ENCODE data around the gene GFOD2. TPM values are rescaled to one million over a fixed set of nuclear protein-coding genes. Genes with fewer than 3 reads are reported as not detected.
A peak's percentile ranks its signal among the peaks of the same experiment; 100 is the strongest.

Gene GFOD2
- total RNA-seq, 1 donor from 2014 or later: 10.7 TPM

DNA sequence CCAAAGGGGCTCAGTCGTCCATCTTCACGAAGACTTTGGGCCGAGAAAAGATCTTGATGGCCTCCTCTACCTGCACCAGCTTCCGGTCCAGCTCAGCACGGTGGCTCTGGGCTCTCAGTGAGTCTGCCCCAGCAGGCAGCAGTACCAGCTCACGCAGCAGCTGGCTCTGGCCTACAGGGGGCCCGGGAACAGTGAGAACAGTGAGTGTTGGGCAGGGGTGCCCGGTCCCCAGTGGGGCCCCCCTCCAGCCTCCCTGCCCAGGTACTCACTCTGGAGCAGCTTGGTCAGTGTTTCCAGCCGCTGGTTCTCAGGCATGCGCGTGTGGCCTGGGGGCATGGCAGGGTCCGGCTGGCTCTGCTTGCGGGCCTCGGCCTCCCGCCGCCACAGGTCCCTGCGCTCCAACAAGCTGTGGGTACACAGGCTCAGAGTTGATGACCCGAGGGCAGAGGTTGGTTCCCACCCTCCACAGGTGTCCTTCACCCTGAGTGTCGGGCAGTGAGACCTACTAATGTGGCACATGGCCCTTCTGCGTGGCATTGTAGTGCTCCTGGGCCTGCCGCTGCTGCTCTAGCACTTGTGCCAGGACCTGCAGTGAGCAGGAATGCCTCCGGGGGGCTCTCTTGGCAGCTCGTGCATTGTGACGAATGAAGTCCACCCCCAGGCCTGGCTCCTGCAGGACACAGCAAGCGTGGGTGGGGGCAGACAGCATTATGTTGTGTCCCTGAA lies 55.8 kb downstream of the GFOD2 start:
- no peak for DNase-seq (ENCODE audit: low spot score)
- intact Hi-C loops (cut with DNase I): no loop called here

DNA sequence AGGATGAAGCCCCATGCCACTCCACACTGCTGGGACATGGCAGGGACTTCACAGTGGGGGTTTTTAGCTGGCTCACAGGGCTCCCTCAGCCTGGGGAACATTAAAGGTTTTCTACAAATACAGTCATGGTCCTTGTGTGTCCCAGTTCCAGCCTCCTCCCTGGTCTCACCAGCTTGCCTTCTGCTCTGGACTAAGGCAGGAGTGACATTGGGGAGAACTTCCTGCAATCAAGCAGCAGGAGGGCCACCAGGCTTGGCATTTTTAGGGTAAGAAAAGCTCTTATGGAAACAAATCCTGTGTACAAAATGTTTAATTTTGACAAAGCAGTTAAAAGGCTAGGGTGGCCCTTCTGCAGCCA lies 56.5 kb downstream of the GFOD2 start:
- no peak for DNase-seq (ENCODE audit: low spot score)
- intact Hi-C loops (cut with DNase I): no loop called here

DNA sequence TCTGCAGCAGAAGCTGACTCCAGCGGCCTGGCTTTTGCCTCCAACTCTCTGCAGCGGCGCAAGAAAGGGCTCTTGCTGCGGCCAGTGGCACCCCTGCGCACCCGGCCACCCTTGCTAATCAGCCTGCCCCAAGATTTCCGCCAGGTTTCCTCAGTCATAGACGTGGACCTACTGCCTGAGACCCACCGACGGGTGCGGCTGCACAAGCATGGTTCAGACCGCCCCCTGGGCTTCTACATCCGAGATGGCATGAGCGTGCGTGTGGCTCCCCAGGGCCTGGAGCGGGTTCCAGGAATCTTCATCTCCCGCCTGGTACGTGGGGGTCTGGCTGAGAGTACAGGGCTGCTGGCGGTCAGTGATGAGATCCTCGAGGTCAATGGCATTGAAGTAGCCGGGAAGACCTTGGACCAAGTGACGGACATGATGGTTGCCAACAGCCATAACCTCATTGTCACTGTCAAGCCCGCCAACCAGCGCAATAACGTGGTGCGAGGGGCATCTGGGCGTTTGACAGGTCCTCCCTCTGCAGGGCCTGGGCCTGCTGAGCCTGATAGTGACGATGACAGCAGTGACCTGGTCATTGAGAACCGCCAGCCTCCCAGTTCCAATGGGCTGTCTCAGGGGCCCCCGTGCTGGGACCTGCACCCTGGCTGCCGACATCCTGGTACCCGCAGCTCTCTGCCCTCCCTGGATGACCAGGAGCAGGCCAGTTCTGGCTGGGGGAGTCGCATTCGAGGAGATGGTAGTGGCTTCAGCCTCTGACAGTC lies 57.0 kb downstream of the GFOD2 start:
- intact Hi-C loops (cut with DNase I): no loop called here
- DNase-seq (ENCODE audit: low spot score): no peak

DNA sequence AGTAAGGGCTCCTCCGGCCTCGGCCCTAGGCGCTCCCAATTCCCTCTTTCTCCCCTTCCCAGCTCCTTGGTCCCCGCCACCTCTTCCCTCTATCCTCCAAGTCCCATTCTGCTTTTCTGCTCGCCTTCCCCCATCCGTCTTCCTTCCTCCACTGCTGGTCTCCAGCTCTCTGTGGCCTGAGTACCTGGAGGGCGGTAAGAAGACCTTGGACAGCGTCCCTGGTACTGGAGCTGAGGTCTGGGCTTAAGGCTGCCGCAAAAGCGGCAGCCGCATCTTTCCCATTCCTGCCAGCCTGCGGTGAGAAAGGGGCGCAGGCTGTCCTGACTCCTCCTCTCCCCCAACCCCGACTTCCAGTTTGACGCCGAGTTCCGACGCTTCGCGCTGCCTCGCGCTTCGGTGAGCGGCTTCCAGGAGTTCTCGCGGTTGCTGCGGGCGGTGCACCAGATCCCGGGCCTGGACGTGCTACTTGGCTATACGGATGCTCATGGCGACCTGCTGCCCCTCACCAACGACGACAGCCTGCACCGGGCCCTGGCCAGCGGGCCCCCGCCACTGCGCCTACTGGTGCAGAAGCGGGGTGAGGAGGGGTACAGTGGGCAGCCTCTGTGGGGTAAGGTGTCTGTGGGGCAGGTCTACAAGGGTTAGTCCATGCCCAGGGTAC lies 57.9 kb downstream of the GFOD2 start:
- intact Hi-C loops (cut with DNase I): no loop called here
- no peak for DNase-seq (ENCODE audit: low spot score)

DNA sequence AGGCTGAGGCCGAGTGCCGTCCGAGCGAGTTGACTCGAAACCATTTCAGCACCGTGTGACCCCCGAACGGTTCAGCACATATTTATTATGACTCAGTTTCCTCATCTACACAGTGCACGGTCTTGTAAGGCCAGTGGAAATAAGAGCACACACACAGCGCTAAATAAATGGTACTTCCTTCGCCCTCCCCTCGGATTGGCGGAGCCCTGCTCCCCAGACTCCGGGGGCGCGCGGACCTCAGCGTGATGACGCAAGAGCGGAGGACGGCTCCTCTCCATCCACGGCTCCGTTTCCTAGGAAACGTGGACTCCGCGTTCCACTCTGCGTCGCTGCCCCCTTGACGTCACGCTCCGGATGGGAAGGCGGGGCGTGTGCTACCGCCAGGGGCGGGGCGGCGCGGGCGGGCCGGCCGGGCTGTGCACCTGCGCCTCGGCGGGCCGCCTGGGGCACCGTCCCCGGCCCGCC lies 58.5 kb downstream of the GFOD2 start, which contains the start of gene PARD6A:
Gene PARD6A (plus strand): TSS at position 397 of the 465 bp plus-strand sequence. CDS start 79 bp downstream, outside the sequence.
- DNase-seq (ENCODE audit: low spot score): peak; percentile 98
- intact Hi-C loops (cut with DNase I): no loop called here

DNA sequence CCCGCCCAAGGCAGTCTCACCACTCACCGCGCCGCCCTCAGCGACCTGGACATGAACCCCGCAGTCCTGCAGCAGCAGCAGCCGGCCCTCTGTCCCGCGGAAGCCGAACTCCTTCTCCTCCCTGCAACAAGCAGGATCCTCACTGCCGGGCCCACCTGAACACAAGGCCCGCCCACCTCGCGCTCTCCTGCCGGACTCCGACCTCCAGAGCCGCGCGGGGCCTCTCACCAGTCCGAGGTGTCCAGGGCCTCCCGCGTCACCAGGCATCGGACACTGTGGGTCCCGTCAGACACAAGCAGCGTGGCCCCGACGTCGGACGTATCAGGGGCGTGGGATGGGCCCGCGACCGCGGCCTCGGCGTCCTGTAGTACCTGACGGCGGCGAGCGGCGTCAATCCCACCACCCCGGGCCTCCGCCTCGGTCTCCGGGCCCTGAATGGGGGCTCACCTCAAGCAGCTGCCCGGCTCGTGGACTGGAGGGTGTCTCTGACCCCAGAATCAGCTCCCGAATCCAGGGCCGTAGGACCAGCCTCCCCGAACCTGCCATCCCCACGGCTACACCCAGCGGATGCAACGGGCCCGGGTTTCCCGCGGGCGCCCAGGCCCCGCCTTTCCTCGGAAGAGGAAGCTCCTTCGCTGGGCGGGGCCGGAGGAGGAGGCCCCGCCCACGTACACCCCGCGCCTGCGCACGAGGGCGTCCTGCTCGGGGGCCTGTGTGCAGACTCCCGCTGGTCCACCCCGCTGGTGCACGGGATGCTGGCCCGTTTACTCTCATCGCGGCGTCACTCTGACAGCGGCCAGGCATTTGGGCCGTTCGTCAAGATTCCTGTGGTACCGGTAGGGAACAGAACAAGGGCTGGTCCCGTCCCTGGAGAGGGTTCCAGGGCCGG lies 59.2 kb downstream of the GFOD2 start, which contains the start of gene ACD:
Gene ACD (minus strand): TSS at position 586 of the 889 bp plus-strand sequence. CDS start 40 bp downstream, at position 546.
- intact Hi-C loops (cut with DNase I): no loop called here
- peak; percentile 96 for DNase-seq (ENCODE audit: low spot score)

DNA sequence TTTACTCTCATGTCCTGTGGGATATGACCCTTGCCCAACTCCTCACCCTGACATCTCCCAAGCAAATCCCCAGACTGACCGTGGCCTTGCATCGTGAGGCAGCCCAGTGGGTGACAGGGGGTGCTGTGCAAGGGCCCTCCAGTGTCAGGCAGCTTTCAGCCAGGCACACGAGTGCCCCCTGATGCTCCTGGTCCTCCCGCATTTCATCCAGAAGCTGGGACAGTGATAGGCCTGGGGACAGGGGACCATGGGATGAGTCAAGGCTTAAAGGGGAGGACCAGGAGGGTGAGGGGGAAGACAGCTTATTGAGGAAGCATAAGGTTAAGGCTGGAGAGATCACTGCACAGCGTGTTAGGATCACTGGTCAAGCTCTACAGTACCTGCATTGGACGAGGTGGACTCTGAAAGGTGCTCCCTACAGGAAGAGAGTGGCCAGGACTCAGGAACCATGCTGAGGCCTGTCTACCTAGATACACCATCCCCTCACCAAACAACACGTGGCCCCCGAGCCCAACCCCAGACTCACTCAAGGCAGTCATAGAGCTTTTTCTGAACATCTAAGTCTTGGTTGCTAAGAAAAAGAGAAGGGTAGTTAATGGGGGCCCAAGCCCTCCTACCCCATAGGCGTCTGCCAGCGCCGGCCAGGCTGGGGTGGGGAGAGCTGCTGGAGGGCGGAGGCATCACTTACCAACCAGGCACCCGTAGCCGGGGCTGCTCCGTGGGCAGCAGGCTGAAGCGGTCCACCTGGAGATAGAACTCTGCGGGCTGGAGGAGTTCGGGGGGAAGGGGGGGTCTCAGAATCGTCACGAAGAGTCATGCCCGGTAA lies 60.1 kb downstream of the GFOD2 start:
- no peak for DNase-seq (ENCODE audit: low spot score)

DNA sequence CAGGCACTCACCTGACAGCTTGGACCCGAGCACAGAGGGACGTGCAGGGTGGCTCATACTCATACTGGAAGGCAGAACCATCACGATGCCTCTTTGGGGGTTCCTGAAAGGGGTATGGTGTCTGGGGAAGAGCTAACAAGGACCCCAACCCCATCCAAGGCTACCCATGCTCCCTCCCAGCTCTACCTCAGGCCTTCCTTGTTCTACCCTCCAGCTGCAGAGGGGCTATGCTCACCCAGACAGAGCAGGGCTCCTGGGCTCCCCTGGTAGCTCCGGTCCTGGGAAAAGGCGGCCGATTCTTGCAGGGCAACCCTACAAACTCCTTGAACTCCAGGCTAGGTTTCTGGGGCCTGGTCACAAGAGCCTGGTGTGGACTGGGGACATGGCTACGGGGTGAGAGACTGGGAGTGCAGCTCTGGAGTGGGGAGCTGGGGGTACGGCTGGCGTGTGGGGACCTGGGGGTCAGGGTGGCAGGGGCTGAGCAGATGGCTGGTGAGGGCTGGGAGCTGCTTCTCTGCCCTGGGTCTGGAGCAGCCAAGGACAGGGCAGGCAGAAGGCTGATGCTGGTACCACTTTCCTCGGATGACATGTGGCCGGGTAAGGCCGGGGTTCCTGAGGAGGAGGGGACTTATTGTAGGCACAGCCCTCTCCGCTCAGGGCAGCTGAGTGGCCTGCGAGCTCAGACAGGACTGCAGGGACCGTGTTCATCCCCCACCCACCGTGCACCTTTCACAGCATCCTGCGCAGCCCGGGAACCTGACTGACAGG lies 61.2 kb downstream of the GFOD2 start:
- intact Hi-C loops (cut with DNase I): no loop called here
- DNase-seq (ENCODE audit: low spot score): no peak

More for the DNA sequence above, 60.1 kb downstream of the GFOD2 start:
- intact Hi-C loops (cut with DNase I): no loop called here

DNA sequence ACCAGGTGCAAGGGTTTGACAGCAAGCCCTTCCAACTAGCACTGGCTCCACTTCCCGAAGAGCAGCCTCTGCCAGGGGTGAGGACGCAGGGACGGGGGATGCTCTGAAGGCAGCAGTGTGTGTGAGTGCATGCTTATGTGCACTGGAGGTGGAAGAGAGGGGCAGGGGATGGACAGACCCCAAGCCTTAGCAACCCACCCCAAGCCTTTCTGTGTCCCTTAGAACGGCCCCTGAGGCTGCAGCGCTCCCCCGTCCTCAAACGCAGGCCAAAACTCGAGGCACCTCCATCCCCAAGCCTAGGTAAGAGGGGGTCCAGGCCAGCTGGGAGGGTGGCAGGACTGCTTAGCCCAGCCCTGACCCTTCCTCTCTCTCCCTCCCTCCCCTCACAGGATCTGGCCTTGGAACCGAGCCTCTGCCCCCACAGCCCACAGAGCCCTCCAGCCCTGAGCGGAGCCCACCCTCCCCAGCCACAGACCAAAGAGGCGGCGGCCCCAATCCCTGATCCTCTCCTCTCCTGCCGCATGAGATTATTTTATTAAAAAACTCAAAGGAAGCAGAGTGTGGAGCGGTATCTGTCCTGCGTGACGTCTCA lies 62.0 kb downstream of the GFOD2 start:
- DNase-seq (ENCODE audit: low spot score): no peak
- intact Hi-C loops (cut with DNase I): no loop called here

DNA sequence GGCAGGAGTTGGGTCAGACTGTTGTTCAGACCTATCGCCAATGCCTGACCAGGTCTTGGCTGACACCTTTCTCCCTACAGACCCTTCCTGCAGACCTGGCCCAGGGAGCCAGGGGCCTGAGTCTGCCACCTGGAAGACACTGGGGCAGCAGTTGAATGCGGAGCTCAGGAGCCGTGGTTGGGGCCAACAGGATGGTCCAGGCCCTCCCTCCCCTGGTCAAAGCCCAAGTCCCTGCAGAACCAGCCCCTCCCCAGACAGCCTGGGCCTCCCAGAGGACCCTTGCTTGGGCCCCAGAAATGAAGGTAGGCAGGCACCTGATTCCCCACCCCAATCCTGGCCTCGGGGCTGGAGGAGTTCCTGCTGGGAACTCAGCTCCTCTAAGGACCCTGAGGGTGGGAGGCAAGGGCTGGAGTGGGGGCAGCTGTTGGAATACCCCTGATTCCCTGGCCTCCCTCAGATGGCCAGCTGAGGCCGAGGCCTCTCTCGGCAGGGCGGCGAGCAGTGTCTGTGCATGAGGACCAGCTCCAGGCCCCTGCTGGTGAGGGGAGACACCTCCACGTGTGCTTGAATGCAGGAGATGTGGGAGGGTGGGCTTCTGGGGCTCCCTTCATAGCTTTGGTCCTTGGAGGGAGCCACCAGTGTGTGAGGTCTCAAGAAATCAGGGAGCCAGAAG lies 62.6 kb downstream of the GFOD2 start:
- no peak for DNase-seq (ENCODE audit: low spot score)
- intact Hi-C loops (cut with DNase I): no loop called here

DNA sequence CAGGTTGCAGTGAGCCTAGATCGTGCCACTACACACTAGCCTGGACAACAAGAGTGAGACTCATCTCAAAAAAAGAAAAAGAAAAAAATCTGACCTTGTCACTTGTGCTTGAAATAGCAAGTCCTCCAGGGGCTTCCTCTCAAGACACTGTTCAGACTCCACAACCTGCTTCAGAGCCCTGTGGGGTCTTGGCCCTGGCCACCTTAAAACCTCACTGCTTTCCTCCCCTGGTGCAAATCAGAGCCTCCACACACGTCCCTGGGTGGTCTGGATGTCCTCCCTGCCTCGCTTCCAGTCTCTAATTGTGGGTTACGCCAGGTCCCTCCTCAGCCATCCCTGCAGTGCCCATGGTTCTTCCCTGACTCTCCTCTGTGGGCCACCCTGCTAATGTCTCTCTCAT lies 63.8 kb downstream of the GFOD2 start:
- intact Hi-C loops (cut with DNase I): no loop called here
- no peak for DNase-seq (ENCODE audit: low spot score)

DNA sequence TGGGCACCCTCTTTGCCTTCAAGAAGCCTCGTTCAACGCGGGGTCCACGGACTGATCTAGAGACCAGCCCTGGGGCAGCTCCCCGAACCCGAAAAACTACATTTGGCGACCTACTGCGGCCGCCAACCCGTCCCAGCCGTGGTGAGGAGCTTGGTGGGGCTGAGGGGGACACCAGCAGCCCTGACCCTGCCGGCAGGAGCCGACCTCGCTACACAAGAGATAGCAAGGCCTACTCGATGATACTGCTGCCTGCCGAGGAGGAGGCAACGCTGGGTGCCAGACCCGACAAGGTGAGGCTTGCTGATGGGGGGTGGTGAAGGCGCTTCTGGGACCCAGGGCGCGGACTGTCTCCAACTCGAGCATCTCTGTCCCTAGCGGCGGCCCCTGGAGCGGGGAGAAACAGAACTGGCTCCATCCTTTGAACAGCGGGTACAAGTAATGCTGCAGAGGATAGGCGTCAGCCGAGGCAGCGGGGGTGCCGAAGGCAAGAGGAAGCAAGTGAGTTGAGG lies 64.7 kb downstream of the GFOD2 start:
- no peak for DNase-seq (ENCODE audit: low spot score)
- intact Hi-C loops (cut with DNase I): no loop called here

DNA sequence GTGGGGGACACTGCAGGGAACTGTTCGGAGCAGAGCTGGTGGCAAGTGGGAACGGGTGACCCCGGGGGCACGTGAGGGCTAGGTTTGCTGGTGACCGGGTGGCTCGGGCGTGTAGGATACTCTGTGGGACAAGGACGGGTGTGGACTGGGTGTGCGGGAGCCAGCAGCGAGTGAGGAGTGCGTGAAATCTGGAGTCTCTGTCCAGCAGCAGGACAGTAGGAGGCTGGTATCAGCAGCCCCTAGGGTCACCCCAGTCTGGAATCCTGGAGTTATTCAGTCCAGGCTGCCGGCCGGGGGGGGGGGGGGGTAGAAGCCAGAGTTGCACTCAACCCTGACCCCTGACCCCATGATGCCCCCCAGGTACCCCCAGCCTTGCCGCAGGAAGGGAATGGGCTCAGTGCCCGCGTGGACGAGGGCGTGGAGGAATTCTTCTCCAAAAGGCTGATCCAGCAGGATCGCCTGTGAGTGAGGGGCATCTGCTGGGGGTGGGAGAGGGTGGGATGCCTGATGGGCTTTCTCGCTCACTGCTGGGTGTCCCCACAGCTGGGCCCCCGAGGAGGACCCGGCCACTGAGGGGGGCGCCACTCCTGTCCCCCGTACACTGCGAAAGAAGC lies 65.2 kb downstream of the GFOD2 start:
- intact Hi-C loops (cut with DNase I): no loop called here
- no peak for DNase-seq (ENCODE audit: low spot score)

DNA sequence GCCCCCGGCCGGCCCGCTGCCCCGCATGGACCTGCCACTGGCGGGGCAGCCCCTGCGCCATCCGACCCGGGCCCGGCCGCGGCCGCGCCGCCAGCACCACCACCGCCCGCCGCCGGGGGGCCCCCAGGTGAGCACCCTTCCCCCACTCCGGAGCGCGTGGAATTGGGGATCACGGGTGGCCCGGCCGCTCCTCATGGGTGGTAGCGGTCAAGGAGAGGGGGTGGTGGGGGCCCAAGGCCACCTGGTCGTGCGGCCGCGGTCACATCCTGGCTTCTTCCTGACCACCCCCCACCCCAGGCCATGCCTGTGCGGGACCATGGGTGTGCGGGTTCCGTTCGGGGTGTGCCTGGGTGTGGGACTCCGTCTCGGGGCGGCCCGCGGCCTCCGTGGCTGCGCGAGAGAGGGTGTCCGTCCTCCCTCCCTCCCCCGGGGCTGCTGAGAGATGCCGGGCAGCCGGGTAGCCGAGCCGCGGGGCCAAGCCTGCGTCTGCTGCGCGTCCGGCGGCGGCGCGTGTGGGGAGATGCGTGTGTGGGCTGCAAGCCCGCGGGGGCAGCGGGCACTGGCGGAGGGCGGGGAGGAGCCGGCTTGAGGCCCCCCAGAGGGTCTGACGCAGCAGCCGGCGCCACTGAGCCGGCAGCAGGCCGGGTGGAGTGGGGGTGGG lies 65.9 kb downstream of the GFOD2 start:
- intact Hi-C loops (cut with DNase I): no loop called here
- DNase-seq (ENCODE audit: low spot score): no peak

DNA sequence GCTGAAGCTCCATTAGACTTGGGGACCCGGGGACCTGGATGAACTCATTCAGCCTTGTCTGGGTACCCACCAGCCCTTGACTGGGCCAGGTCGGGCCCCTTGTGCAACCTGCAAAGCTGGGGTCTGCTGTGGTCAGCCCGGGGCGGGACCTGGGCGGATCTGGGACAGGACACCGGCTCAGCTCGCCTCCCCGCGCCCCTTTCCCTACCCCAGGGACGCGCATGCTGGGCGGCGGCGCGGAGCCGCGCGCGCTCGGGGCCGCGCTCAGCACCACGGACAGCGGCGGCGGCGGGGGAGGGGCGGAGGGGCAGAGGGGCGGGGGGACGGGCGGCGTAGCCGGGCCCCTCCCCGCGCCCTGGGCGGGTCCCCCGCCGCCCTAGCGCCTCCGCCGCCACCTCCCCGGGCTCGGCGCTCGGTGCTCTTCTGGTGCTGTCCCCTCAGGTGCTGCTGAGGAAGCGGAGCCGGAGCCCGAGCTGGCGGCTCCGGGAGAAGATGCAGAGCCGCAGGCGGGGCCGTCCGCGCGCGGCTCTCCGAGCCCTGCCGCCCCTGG lies 66.5 kb downstream of the GFOD2 start:
- intact Hi-C loops (cut with DNase I): no loop called here
- no peak for DNase-seq (ENCODE audit: low spot score)

DNA sequence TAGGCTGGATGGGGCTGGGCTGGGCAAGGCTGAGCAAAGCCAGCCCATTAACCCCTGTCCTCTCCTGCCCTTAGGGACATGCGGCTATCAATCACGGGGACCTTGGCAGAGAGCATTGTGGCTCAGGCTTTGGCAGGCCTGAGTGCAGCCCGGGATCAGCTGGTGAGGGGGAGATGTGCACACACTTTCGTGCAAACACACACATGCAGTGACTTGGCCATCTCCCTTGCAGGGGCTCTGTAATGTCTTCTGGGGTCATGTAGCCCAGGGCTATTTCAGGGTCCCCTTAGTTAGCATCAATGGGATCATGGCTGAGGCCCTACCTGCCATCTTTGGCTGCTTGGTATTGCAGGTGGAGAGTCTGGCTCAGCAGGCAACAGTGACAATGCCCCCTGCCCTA lies 67.3 kb downstream of the GFOD2 start:
- intact Hi-C loops (cut with DNase I): no loop called here
- no peak for DNase-seq (ENCODE audit: low spot score)
